NCI-H2171 (cell line): ENCODE measurements around the gene HIVEP3.

Source experiments
- DNase-seq: peaks from one replicate; lab custom pipeline; 2025; lab: John Stamatoyannopoulos, UW

HIVEP3 gene

DNA sequence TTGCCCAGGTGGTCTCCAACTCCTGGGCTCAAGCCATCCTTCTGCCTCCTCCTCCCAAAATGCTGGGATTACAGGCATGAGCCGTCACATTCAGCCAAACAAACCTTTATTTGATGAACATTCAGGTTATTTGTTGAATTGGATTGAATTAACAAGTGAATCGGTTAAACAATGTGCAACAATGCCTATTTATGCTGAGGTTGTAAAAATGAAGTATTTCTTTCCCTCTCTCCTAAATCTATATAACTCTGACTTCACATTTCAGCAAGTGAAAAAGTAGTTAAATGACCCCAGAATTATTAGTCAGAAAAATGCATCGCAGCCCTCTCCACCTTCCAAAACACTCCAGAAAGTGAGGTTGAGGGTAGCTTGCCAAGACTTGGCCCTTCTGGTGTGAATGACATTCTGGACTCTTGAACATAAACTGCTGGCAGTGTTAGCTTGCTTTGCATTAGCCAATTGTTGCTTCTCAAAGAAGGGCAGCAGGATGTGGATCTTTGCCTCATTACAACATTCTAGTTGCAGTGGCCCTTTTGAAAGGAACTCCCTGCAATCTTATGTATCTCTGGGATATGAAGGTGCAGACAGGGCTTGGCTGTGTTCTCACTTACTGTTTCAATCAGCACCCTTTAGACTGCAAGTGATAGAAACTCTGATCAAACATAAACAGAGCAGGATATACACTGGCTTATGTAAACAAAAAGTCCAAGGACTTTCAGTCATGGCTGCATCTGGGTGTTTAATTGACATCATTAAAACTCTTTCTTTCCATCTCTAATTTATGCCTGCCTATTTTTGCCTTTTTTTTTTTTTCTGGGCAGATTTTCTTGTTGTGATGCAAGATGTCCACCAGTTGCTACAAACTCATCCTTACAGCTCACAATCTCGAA lies 456.7 kb downstream of the HIVEP3 start:
- DNase-seq: no peak

DNA sequence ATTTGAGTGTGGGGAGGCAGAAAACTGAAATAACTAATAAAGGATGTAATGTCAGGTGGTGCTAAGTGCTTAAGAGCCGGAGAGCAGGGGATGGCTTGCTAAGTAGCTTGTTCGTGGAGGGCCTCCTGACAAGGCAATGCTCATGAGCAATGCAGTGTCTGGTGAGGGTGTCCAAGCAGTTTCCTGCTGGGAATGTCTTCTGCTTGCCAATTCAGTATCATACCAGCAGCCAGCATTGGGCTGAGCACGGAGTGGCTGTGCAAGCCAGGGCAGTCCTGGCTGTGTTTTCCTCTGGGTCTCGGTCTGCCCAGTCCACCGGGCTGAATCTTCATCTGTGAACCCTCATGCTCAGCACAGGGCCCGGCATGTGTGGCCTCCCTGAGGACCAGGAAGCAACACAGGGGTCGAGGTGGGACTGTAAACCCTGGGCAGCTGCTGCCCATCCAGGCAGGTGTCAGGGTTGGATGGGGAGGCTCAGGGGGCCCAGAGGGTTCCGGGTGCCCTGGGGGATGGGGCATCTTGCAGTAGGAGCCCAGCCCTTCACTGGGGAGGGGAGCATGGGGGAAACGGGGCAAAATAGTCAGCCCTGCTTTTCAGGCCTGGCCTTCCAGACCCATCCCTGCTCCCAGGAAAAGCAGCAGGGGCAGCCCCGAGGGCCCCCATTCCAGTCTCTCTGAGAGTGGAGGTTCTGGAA lies 461.7 kb downstream of the HIVEP3 start:
- DNase-seq: no peak
